HG03103 (cell line): ENCODE results near the gene COA1.
"Not testable (repeated sequence)": the region's sequence is repeated elsewhere in the genome, so short reads cannot be mapped to it uniquely, and the experiment has no call there.

Source experiments
- ATAC-seq: cut with Tn5 transposase; IDR thresholded peaks from one replicate; pipeline ENCODE4 v1.9.1; 2021; ENCODE audit warnings: low read depth; ENCODE audit not compliant: unreplicated experiment

The COA1 gene, protein sequence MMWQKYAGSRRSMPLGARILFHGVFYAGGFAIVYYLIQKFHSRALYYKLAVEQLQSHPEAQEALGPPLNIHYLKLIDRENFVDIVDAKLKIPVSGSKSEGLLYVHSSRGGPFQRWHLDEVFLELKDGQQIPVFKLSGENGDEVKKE

DNA sequence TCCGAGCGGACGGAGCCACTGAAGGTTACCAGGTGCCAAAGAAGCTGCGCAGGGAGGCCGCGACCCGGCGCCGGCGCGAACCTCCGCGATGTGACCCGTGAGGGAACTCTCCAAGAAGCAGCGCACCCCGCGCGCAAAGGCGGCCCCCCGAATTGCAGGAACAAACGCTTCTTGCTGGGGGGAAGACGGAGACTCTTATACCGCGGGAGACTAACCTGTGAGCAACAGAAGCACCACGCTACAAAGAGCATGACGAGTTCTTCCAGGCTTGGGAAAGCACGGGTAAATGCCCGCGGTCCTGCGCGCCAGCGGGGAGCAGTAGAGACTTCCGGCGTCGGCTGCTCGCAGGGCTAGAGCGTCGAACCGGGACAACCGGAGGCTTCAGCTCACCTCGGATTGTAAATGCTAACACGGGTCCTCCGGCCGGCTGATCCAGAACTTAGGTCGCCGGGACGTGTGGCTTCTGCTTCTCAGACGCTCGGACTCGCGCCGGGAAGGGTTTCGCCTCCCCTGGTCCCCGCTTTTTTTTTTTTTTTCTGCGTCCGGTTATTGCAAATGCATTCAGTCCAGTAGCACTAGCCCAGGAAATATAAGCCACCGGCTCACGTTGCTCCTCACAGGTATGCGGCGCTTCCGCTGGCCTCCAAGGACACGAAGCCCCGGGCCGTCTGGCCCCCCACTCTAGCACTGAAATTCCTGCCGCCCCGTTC, at the start of gene COA1:
Gene COA1 (minus strand): TSS at position 310 of the 710 bp plus-strand sequence. CDS start 80,909 bp downstream, outside the sequence.
- ATAC-seq, result peak; percentile 79

DNA sequence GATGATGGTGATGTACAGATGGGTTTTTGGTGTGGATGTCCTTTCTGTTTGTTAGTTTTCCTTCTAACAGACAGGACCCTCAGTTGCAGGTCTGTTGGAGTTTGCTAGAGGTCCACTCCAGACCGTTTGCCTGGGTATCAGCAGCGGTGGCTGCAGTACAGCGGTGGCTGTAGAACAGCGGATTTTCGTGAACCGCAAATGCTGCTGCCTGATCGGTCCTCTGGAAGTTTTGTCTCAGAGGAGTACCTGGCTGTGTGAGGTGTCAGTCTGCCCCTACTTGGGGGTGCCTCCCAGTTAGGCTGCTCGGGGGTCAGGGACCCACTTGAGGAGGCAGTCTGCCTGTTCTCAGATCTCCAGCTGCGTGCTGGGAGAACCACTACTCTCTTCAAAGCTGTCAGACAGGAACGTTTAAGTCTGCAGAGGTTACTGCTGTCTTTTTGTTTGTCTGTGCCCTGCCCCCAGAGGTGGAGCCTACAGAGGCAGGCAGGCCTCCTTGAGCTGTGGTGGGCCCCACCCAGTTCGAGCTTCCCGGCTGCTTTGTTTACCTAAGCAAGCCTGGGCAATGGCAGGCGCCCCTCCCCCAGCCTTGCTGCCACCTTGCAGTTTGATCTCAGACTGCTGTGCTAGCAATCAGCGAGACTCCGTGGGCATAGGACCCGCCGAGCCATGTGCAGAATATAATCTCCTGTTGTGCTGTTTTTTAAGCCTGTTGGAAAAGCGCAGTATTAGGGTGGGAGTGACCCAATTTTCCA, 49.1 kb upstream of the COA1 start:
- ATAC-seq, result not testable (repeated sequence)

DNA sequence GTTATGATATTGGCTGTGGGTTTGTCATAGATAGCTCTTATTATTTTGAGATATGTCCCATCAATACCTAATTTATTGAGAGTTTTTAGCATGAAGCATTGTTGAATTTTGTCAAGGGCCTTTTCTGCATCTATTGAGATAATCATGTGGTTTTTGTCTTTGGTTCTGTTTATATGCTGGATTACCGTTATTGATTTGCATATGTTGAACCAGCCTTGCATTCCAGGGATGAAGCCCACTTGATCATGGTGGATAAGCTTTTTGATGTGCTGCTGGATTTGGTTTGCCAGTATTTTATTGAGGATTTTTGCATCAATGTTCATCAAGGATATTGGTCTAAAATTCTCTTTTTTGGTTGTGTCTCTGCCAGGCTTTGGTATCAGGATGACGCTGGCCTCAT, 45.9 kb upstream of the COA1 start:
- not testable (repeated sequence) for ATAC-seq

DNA sequence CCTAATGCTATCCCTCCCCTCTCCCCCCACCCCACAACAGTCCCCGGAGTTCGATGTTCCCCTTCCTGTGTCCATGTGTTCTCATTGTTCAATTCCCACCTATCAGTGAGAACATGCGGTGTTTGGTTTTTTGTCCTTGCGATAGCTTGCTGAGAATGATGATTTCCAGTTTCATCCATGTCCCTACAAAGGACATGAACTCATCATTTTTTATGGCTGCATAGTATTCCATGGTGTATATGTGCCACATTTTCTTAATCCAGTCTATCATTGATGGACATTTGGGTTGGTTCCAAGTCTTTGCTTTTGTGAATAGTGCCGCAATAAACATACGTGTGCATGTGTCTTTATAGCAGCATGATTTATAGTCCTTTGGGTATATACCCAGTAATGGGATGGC, 43.9 kb upstream of the COA1 start:
- ATAC-seq, result not testable (repeated sequence)

DNA sequence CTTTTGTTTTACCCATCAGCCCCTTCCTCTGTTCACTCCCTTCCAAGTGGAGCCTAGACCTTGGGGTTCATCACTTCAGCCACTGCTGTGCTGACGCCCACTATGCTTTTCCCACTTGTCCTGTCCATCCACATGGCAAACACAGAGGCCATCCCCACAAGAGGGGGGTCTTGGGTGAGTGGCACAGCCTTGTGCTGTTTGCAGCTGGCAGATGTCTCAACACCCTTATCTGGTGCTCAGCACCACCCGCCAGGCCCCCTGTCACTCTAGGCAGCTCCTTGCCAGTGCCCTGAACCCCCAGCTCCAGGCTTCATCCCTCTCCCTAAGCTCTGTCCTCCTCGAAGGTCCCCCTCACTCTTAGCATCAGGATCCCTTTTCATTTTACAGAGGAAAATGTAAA, 42.2 kb upstream of the COA1 start:
- ATAC-seq, result no peak

DNA sequence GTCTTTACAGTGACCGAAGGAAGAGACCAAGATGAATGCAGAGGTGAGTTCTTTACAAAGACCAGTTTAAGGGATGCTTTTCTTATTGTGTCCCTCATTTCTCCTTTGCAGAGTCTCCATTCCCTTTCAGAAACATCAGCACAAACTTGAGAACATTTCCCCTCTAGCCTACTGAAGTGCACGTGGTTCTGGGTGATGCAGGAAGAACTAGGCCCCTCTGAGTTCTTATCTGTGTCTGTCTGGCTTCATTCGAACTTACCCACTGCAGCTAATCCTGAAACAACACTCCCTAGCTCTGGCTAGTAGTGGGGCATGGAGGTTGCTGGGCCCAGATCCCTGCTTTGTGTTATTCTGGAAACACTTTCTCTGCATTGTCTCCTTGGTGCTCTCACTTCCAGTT, 41.8 kb upstream of the COA1 start:
- no peak for ATAC-seq

DNA sequence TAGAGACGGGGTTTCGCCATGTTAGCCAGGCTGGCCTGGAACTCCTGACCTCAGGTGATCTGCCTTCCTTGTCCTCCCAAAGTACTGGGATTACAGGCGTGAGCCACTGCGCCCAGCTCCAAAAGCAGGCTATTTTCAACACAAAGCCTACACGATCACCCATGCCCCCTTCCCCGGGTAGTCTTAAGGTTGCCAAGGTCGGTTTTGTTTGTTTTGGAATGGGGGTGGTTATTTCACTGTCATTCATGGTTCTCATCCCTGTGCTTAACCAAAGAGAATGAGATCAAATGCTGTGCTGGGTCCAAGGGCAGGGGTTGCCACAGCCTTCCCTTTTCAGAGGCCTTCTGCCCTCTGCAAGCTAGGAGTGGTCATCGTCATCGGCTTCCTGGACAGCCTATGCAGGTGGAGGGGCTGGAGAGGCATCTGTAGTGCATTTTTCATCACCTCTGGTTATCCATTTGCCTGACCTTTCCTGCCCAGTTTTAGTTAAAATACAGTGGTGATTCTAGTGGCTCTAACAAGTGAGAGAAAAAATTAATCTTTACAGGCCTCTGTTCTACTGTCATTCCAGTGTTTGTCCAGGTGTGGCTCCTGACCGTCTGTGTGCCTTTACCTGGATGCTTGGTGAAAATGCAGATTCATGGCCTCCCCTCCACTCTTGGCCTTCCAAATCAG, 40.6 kb upstream of the COA1 start:
- ATAC-seq, result no peak

DNA sequence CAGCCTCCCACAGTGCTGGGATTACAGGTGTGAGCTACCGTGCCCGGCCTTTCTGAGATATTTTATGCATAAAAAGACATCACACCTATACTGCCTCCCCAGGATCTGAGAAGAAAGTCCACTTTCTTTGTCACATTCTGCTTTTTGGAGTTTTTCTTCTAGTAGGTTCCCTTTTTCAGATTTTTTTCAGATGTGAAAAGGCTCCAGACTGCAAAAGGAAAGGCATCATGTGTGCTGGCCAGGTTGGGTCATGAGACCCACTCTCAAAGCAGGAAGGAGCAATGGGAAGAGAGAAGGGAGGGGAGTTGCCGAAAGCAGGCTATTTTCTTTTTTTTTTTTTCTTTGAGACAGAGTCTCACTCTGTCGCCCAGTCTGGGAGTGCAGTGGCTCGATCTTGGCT, 40.0 kb upstream of the COA1 start:
- no peak for ATAC-seq

DNA sequence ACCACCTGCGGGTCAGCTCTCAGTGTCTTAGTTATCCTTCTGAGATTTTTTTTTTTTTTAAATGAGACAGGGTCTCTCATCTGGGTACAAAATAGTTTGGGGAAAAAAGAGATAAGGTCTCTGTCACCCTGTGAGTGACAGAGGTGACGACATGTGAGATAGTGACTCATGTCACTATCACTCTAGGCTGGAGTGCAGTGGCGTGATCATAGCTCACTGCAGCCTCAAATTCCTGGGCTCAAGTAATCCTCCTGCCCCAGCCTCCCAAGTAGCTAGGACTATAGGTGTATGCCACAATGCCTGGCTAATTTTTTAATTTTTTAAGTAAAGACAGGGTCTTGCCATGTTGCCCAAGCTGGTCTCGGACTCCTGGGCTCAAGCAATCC, 39.6 kb upstream of the COA1 start:
- no peak for ATAC-seq

DNA sequence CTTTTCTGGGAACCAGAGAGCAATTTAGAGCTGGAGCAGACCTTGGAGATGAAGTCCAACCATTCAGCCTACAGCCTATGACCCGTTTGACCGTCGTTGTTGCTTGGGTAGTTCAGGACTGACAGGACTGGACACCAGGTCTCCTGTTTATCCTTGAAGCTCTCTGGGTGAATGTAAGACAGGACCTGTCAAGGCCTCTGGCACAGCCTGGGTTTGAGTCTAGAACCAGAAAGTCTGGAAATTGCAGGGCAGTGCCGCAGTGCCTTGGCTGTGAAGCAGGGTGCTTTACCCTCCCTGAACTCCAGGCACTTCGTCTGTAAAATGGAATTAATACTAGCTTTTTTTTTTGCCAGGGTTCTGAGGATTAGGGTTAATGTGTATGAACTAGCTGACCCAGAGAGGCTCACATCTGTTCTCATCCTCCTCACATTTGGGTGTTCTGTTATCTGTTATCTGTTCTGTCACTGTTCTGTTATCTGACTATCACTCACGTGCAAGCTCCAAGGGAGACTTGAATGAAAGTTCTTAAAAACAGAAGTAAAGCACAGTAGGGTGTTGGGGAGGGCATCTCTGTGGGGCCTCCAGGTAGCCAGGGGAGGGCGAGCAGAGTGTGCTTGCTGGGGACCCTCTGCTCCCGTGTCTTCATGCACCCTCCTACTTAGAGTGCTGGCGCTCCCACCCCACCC, 39.0 kb upstream of the COA1 start:
- ATAC-seq, result no peak

DNA sequence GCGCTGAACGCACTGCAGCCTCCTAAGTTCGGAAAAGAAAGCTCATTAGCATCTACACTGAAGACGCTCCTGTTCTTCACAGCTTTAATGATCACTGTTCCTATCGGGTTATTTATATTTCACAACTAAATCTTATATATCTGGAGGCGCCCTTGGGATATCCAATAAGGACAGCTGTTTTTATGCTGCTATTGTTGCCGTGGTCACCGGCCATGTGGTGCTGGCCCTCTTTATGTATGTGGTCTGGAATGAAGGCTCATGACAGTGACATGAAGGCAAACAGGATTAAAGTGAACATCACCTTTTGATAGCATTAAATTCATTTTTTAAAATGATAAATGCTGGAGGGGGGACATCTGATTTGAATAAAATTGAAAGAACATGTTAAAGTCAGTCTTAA, 38.0 kb upstream of the COA1 start:
- no peak for ATAC-seq

DNA sequence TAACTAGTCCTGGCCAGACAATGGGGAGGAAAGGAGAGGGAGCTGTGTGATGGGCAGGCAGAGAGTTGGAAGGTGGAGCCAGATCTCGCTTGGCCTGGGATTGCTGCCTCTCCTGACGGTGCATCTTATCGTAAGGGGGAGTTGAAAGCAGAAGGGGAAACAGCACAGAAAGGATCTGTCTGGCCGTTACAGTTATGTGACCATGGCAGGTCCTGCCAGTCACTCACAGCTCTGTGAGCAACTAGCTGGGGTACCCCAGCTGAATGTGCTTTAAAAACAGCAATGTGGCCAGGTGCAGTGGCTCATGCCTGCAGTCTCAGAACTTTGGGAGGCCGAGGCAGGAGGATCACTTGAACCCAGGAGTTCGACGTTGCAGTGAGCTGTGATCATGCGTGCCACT, 37.2 kb upstream of the COA1 start:
- ATAC-seq, result no peak

DNA sequence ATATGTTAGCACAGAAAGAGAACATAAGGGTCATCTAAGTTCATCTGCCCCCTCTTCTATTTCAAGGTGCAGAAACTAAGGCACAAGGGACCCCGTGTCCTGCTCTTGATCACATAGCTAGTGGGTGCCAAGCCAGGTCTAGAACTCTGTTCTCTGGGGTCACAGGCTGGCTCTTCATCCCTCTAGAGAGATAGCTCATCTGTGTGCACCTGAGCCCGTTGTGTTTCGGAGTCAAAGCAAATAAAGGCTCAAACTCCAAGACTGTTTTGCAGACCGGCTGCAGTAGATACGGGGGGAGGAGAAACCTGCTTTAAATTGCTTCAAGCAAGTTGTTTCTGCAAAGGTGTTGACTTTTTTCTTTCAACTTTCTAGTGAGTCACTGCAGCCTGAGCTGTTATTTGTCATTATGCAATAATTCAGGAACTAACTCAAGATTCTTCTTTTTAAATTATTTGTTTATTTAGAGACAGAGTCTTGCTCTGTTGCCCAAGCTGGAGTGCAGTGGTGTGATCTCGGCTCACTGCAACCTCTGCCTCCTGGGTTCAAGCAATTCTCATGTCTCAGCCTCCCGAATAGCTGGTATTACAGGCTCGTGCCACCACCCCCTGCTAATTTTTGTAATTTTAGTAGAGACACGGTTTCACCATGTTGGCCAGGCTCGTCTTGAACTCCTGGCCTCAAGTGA, 35.6 kb upstream of the COA1 start:
- no peak for ATAC-seq

DNA sequence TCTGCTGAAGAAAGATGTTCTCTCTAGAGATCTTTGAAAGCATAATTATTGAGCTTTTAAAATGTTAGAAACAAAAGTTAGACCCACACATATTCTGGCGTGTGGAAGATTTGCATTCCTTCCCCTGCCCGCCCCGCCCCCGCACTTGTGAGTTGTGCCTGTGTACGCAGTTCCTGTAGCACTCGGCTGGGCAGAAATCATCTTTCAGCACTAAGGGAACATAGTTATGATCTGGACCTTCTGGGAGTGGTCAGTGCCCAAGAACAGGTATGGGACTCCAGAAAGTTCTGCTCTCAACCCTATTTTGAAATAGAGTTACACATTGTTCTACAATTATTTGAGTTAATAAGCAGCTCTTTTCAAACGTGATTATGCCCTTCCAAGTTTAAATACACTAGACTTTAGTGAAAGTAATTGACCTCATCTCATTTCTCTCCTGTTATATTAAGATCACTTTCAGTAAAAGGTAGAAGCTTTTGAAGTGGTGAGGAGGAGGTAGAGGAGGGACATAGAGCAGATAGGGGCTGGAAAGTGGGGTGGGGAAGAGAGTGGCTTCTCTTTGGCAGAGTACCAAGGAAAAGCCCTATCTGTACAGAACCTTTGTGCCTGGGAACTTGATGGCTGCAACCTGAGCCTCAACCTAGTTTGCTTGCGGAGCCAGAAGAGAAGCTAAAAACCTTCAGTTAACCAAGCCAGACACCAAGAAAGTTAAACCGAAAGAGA, 34.9 kb upstream of the COA1 start:
- no peak for ATAC-seq

DNA sequence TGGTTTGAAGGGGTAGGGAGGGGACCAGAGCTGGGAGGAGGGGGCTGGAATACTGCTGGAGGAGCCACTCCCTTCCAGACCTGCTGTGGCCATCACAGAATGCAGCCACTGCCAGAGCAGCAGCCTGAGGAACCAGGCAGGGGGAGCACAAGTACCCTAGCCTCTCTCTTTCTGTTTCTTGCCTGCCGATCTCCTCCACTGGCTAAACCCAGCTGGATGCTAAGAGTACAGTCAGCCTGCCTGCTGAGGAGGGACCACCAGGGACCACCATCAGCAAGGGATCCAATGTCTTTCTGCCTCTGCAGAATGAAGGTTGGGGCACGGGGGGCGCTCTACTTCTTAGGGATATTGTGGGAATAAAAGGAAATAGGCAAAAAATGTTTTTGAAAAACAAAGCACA, 33.9 kb upstream of the COA1 start:
- ATAC-seq, result no peak

DNA sequence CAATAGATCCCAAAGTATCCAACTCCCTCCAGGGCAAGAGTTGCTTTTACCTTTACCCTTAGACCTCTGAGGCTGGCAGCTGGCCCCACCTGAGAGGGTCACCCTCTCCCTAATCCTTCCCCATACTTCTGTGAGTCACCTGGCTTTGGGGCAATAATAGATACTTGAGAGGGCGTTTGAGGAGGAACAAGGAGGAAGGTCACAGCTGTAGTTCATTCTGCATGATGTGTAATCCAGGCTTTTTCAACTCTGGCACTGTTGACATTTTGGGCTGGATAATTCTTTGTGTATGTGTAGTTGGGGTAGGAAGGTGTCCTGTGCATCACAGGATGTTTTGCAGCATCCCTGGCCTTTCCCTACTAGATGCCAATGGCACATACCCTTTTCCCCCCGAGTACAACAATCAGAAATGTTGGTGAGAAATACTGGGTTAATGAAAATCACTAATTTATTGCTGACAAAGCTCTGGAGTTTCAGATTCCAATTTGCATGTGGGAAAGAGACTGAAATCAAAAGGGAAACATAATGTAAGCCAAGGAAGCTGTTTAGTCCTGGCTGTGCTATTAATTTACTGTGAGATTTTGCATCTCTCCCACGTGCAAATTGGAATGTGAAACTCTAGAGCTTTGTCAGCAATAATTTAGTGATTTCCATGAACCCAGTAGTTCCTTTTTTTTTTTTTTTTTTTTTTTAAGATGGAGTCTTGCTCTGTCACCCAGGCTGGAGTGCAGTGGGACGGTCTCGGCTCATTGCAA, 32.8 kb upstream of the COA1 start:
- ATAC-seq, result no peak

DNA sequence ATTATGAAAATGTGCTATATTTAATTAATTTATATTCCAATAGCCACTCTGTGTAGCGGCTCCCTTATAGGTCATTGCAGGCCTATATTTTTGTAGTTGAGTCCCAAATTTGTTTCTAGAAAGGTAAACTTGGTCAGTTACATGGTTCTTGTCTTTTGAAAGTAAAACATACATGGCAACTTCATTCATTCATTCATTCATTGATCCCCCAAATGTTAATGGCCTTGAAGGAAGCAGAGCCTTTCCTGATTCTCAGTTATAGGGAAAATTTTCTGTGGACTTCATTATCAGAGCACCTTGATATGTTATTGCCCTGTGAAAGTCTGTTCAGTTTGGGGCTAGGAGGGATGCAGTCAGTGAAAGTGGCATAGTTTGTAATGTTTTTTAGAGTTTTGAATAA, 32.1 kb upstream of the COA1 start:
- ATAC-seq, result no peak

DNA sequence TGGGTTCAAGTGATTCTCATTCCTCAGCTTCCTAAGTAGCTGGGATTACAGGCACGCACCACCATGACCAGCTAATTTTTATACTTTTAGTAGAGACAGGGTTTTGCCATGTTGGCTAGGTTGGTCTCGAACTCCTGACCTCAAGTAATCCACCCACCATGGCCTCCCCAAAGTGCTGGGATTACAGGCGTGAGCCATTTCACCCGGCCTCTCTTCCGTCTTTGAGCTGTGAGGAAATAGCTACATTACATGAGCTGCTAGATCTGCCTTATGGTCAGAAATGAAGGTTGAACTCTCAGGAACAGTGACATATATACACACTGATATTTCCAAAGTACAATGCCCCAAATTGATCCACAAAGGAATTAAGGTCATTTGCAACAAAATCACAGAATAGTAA, 31.5 kb upstream of the COA1 start:
- ATAC-seq, result no peak
